H9 (cell line): ENCODE measurements around the gene SLC5A2. TPM values are rescaled to one million over a fixed set of nuclear protein-coding genes. Genes with fewer than 3 reads are reported as not detected.
"Not testable (repeated sequence)": the region's sequence is repeated elsewhere in the genome, so short reads cannot be mapped to it uniquely, and the experiment has no call there.

Source experiments
- DNase-seq: peaks from one replicate; pipeline ENCODE4 v3.0.0-alpha.2; 2017
- H2AFZ ChIP-seq: one replicate; pipeline ENCODE4 v1.6.1; 2013; ENCODE audit warnings: mild to moderate bottlenecking, low read length, control low read depth, moderate library complexity
- H2AK5ac ChIP-seq: 2 replicates; pipeline ENCODE4 v1.6.1; 2013; ENCODE audit warnings: low read length, control low read depth, mixed read lengths; ENCODE audit not compliant: insufficient read length
- H2BK120ac ChIP-seq: one replicate; pipeline ENCODE4 v1.6.1; 2013; ENCODE audit warnings: low read depth, mild to moderate bottlenecking, low read length, control low read depth, inconsistent platforms; ENCODE audit not compliant: poor library complexity, severe bottlenecking
- H2BK12ac ChIP-seq: 2 replicates; pipeline ENCODE4 v1.6.1; 2013; ENCODE audit warnings: low read length, control low read depth, mixed read lengths, low read depth; ENCODE audit not compliant: insufficient read length
- H2BK15ac ChIP-seq: 2 replicates; pipeline ENCODE4 v1.6.1; 2013; ENCODE audit warnings: low read depth, low read length, control low read depth
- H2BK20ac ChIP-seq: one replicate; pipeline ENCODE4 v1.6.1; 2013; ENCODE audit warnings: low read depth, mild to moderate bottlenecking, low read length, control low read depth, inconsistent platforms; ENCODE audit not compliant: poor library complexity, severe bottlenecking
- H2BK5ac ChIP-seq: 2 replicates; pipeline ENCODE4 v1.6.1; 2013; ENCODE audit warnings: low read length, control low read depth, mixed read lengths; ENCODE audit not compliant: insufficient read length
- H3K14ac ChIP-seq: 2 replicates; pipeline ENCODE4 v1.6.1; 2013; ENCODE audit warnings: low read length, control low read depth; ENCODE audit not compliant: insufficient read depth
- H3K18ac ChIP-seq: 2 replicates; pipeline ENCODE4 v1.6.1; 2013; ENCODE audit warnings: low read depth, mild to moderate bottlenecking, mixed read lengths, low read length, control low read depth; ENCODE audit not compliant: insufficient read length
- H3K23ac ChIP-seq: 2 replicates; pipeline ENCODE4 v1.6.1; 2013; ENCODE audit warnings: low read length, control low read depth, mixed read lengths, low read depth; ENCODE audit not compliant: insufficient read length
- H3K23me2 ChIP-seq: 2 replicates; pipeline ENCODE4 v1.6.1; 2013; ENCODE audit warnings: low read depth, mild to moderate bottlenecking, mixed read lengths, low read length, control low read depth; ENCODE audit not compliant: insufficient read length, poor library complexity, severe bottlenecking
- H3K27ac ChIP-seq: 2 replicates; pipeline ENCODE4 v1.5.1; 2013; ENCODE audit warnings: low read length, control low read depth, mixed read lengths, low read depth; ENCODE audit not compliant: insufficient read length
- H3K27me3 ChIP-seq: 2 replicates; pipeline ENCODE4 v1.6.1; 2013; ENCODE audit warnings: low read length, control low read depth, inconsistent platforms; ENCODE audit not compliant: insufficient read depth
- H3K4ac ChIP-seq: 2 replicates; pipeline ENCODE4 v1.6.1; 2013; ENCODE audit warnings: low read depth, mild to moderate bottlenecking, control low read depth, inconsistent platforms, low read length, moderate library complexity
- H3K4me1 ChIP-seq: 2 replicates; pipeline ENCODE4 v1.6.1; 2013; ENCODE audit warnings: low read length, control low read depth, inconsistent platforms; ENCODE audit not compliant: insufficient read depth
- H3K4me2 ChIP-seq: 2 replicates; pipeline ENCODE4 v1.6.1; 2013; ENCODE audit warnings: low read length, control low read depth, mixed read lengths; ENCODE audit not compliant: insufficient read length, insufficient read depth
- H3K56ac ChIP-seq: 2 replicates; pipeline ENCODE4 v1.6.1; 2013; ENCODE audit warnings: low read depth, mild to moderate bottlenecking, mixed read lengths, low read length, control low read depth; ENCODE audit not compliant: insufficient read length
- H3K79me1 ChIP-seq: 2 replicates; pipeline ENCODE4 v1.6.1; 2013; ENCODE audit warnings: low read depth, mild to moderate bottlenecking, moderate library complexity, low read length, control low read depth, inconsistent platforms; ENCODE audit not compliant: insufficient read depth, poor library complexity, severe bottlenecking
- H3K79me2 ChIP-seq: 2 replicates; pipeline ENCODE4 v1.6.1; 2013; ENCODE audit warnings: low read length, control low read depth, inconsistent platforms; ENCODE audit not compliant: insufficient read depth
- H3K9ac ChIP-seq: 2 replicates; pipeline ENCODE4 v1.6.1; 2013; ENCODE audit warnings: low read length, control low read depth, mixed read lengths; ENCODE audit not compliant: insufficient read length; ENCODE audit errors: extremely low read depth
- H3K9me3 ChIP-seq: one replicate; pipeline ENCODE4 v1.6.1; 2013; ENCODE audit warnings: low read depth, low read length, inconsistent platforms; ENCODE audit not compliant: control insufficient read depth
- H3T11ph ChIP-seq: one replicate; pipeline ENCODE4 v1.6.1; 2013; ENCODE audit warnings: mild to moderate bottlenecking, low read length, control low read depth, inconsistent platforms
- H4K20me1 ChIP-seq: one replicate; pipeline ENCODE4 v1.6.1; 2013; ENCODE audit not compliant: control insufficient read depth, insufficient read length, insufficient read depth
- H4K5ac ChIP-seq: 2 replicates; pipeline ENCODE4 v1.6.1; 2013; ENCODE audit warnings: low read depth, mild to moderate bottlenecking, mixed read lengths, low read length, control low read depth; ENCODE audit not compliant: insufficient read length
- H4K8ac ChIP-seq: replicated peaks from 2 replicates; pipeline ENCODE4 v1.6.1; 2013; ENCODE audit warnings: low read length, control low read depth, mixed read lengths, low read depth; ENCODE audit not compliant: insufficient read length
- H4K91ac ChIP-seq: 2 replicates; pipeline ENCODE4 v1.6.1; 2013; ENCODE audit warnings: low read depth, mild to moderate bottlenecking, moderate library complexity, mixed read lengths, low read length, control low read depth; ENCODE audit not compliant: insufficient read length
- H3K27ac Mint-ChIP-seq, 3 experiments: 2 replicates in 2 of 3; 3 replicates in 1 of 3; pipeline ENCODE4 v1.8.0; 2020 to 2021; ENCODE audit warnings: mixed read lengths in 3 of 3, mild to moderate bottlenecking in 1 of 3, moderate library complexity in 1 of 3
- H3K27me3 Mint-ChIP-seq: 2 replicates; pipeline ENCODE4 v1.8.0; 2021; ENCODE audit warnings: low read depth, mild to moderate bottlenecking, moderate library complexity, mixed read lengths
- H3K36me3 Mint-ChIP-seq, 3 experiments: 2 replicates in 2 of 3; 3 replicates in 1 of 3; pipeline ENCODE4 v1.8.0; 2020 to 2021; ENCODE audit warnings: low read depth in 3 of 3, mixed read lengths in 3 of 3; ENCODE audit not compliant: insufficient read depth in 1 of 3
- H3K4me1 Mint-ChIP-seq, 2 experiments: 2 replicates each; pipeline ENCODE4 v1.8.0; 2020; ENCODE audit warnings: mixed read lengths in 2 of 2
- H3K4me3 Mint-ChIP-seq, 2 experiments: 2 replicates in 1 of 2; 3 replicates in 1 of 2; pipeline ENCODE4 v1.8.0; 2020 to 2021; ENCODE audit warnings: mild to moderate bottlenecking in 2 of 2, mixed read lengths in 2 of 2, moderate library complexity in 1 of 2
- H3K9me3 Mint-ChIP-seq, 2 experiments: 2 replicates in 1 of 2; 3 replicates in 1 of 2; pipeline ENCODE4 v1.8.0; 2020; ENCODE audit warnings: mild to moderate bottlenecking in 2 of 2, mixed read lengths in 2 of 2, moderate library complexity in 1 of 2
- CTCF ChIP-seq: fragments of 200-600 bp; sonication (generic); conservative IDR thresholded peaks from 3 replicates; pipeline ENCODE4 v1.8.0; 2021; ENCODE audit warnings: antibody characterized with exemption, mild to moderate bottlenecking
- WGBS: extraction: QIAGEN DNeasy Blood & Tissue Kit; methylation state at CpG from one replicate; pipeline ENCODE4 v1.1.7; 2013; ENCODE audit warnings: missing lambda C conversion rate, low lambda C conversion rate, mixed read lengths; ENCODE audit not compliant: insufficient read length; ENCODE audit errors: extremely low coverage; 5-methylcytosine and 5-hydroxymethylcytosine counted together
- total RNA-seq: library from RNA; stranded (reverse); gene quantifications from 2 replicates; pipeline ENCODE4 v1.2.1, GENCODE V29; 2021

Gene SLC5A2
- total RNA-seq, 1 experiment from 2014 or later: 0.52 TPM

- TF ChIP-seq CTCF: no peak
- H2AFZ ChIP-seq: no peak overlapping the region
- no peaks in the 10 kb centered on the region for H3K79me2 ChIP-seq
- no peaks in the 10 kb centered on the region for H3K79me1 ChIP-seq
- H3K27me3 ChIP-seq: no peaks in the 10 kb centered on the region
- Mint-ChIP-seq H3K4me1 (peaks cover 4 to 7% of the 10 kb centered on the region in 2 experiments), H3K9me3 (no peaks in the 10 kb centered on the region), H3K27ac (no peak overlapping the region), H3K27me3 (peaks cover 4% of the 10 kb centered on the region), H3K36me3 (no peaks in the 10 kb centered on the region), H3K4me3 (no peak overlapping the region; a peak in 1 of 5 replicates)
- no peaks in the 10 kb centered on the region for H4K20me1 ChIP-seq
- H2BK20ac ChIP-seq: no peak overlapping the region
- no peak overlapping the region for H3T11ph ChIP-seq
- H2BK5ac ChIP-seq: no peak overlapping the region
- no peak for DNase-seq
- H3K23ac ChIP-seq: no peak overlapping the region
- no peak overlapping the region for H2AK5ac ChIP-seq
- H2BK120ac ChIP-seq: no peak overlapping the region
- no peak overlapping the region for H3K14ac ChIP-seq
- H3K4me1 ChIP-seq: no peaks in the 10 kb centered on the region
- H2BK12ac ChIP-seq: no peak overlapping the region
- H3K4ac ChIP-seq: no peak overlapping the region
- no peaks in the 10 kb centered on the region for H3K9me3 ChIP-seq
- no peak overlapping the region for H3K56ac ChIP-seq
- no peak overlapping the region for H3K18ac ChIP-seq
- no peaks in the 10 kb centered on the region for H3K23me2 ChIP-seq
- no peak overlapping the region for H3K9ac ChIP-seq
- H4K5ac ChIP-seq: no peak overlapping the region
- H4K91ac ChIP-seq: no peak overlapping the region
- no peak overlapping the region for H2BK15ac ChIP-seq
- no CpG with 5 or more reads among the region's 2 CpGs for WGBS
- no peak overlapping the region for H3K27ac ChIP-seq
- H3K4me2 ChIP-seq: no peak overlapping the region
- H4K8ac ChIP-seq: no peak overlapping the region
Measured at GRCh38 chr16:31438414-31438813, 44.5 kb upstream of the SLC5A2 start.

GRCh38 chr16:31439023-31439422 lies 43.9 kb upstream of the SLC5A2 start:
- H3K14ac ChIP-seq, H3T11ph ChIP-seq, H4K91ac ChIP-seq, H3K27me3 Mint-ChIP-seq, H2AK5ac ChIP-seq, H3K9me3 ChIP-seq, H3K18ac ChIP-seq, H3K23me2 ChIP-seq, H3K9me3 Mint-ChIP-seq, H4K8ac ChIP-seq, H2BK120ac ChIP-seq, H4K5ac ChIP-seq, H2BK12ac ChIP-seq, H3K36me3 Mint-ChIP-seq, H3K79me2 ChIP-seq, H2BK20ac ChIP-seq, H3K4ac ChIP-seq, H4K20me1 ChIP-seq, H3K56ac ChIP-seq, H3K79me1 ChIP-seq, H3K27me3 ChIP-seq, H3K9ac ChIP-seq, H3K27ac ChIP-seq, H2AFZ ChIP-seq, H3K4me3 Mint-ChIP-seq, H2BK15ac ChIP-seq, H2BK5ac ChIP-seq, H3K4me1 ChIP-seq, H3K27ac Mint-ChIP-seq, H3K4me1 Mint-ChIP-seq, DNase-seq, H3K23ac ChIP-seq, H3K4me2 ChIP-seq: not testable (repeated sequence)
- WGBS: no CpG with 5 or more reads among the region's 4 CpGs
